Type B pancreatic cell (in vitro differentiated cells): Measurements from ENCODE around the gene YPEL1. TPM values are rescaled to one million over a fixed set of nuclear protein-coding genes. Genes with fewer than 3 reads are reported as not detected.
A peak's percentile ranks its signal among the peaks of the same experiment; 100 is the strongest.

Source experiments
- DNase-seq: peaks from one replicate; pipeline ENCODE4 v3.0.0; 2021; ENCODE audit warnings: mixed read lengths; ENCODE audit not compliant: unreplicated experiment; ENCODE audit errors: extremely low spot score
- H3K27ac Mint-ChIP-seq: 2 replicates; pipeline ENCODE4 v1.8.0; 2021; ENCODE audit warnings: mild to moderate bottlenecking, mixed read lengths
- H3K27me3 Mint-ChIP-seq: 2 replicates; pipeline ENCODE4 v1.8.0; 2021; ENCODE audit warnings: mixed read lengths
- H3K36me3 Mint-ChIP-seq: 2 replicates; pipeline ENCODE4 v1.8.0; 2021; ENCODE audit warnings: mixed read lengths
- H3K4me1 Mint-ChIP-seq: one replicate; pipeline ENCODE4 v1.8.0; 2021; ENCODE audit warnings: mixed read lengths; ENCODE audit not compliant: unreplicated experiment
- H3K4me3 Mint-ChIP-seq: 2 replicates; pipeline ENCODE4 v1.8.0; 2021; ENCODE audit warnings: mild to moderate bottlenecking, mixed read lengths
- H3K9me3 Mint-ChIP-seq: 2 replicates; pipeline ENCODE4 v1.8.0; 2021; ENCODE audit warnings: mixed read lengths
- total RNA-seq: library from RNA; stranded (reverse); gene quantifications from 2 replicates; pipeline ENCODE4 v1.2.1, GENCODE V29; 2021; ENCODE audit warnings: low replicate concordance
- TF ChIP-seq, protein P1 (sequence below): fragments of 200-600 bp; sonication (generic); conservative IDR thresholded peaks from 2 replicates; pipeline ENCODE4 v1.5.0; 2021; ENCODE audit warnings: antibody characterized with exemption, mild to moderate bottlenecking

The YPEL1 gene
- total RNA-seq, 1 donor from 2014 or later: 19.3 TPM

DNA sequence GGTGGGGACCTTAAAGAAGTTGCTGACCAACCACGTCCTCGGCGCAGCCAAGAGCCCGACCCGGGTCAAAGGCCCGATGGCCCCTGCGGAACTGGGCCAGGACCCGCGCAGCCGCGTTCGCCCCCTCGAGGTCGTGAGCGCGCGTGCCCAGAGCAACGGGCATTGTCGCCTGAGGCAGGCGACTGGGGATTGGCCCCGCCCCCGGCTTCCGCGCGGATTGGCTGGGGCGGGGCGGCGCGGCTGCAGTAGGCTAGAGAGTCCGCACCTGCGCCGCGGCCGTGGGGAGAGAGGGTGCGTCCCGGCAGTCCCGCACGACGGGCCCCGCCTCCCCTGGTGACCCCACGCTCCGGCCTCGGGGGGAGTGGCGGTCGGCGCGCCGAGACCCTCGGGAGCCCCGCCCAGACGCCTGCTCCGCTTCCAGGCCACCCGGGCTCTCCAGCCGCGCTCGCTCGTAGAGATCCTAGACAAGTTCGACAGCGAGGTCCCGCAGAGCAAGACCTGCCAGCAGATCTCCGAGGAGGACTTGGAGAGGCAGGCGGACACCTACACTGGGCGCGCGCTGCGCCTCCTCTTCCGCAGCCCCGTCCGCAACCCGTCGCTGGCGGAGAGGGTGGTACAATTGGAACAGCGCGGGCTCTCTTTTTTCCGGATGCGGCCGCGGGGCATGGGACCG, 78.1 kb downstream of the YPEL1 start:
- DNase-seq: peak; percentile 85
- Mint-ChIP-seq H3K4me3 (peak overlapping the region; percentile 90), H3K27ac (peak overlapping the region; percentile 99), H3K4me1 (peaks cover 16% of the 10 kb centered on the region), H3K27me3 (no peaks in the 10 kb centered on the region), H3K9me3 (no peaks in the 10 kb centered on the region), H3K36me3 (no peaks in the 10 kb centered on the region)
- TF ChIP-seq, protein P1, sequence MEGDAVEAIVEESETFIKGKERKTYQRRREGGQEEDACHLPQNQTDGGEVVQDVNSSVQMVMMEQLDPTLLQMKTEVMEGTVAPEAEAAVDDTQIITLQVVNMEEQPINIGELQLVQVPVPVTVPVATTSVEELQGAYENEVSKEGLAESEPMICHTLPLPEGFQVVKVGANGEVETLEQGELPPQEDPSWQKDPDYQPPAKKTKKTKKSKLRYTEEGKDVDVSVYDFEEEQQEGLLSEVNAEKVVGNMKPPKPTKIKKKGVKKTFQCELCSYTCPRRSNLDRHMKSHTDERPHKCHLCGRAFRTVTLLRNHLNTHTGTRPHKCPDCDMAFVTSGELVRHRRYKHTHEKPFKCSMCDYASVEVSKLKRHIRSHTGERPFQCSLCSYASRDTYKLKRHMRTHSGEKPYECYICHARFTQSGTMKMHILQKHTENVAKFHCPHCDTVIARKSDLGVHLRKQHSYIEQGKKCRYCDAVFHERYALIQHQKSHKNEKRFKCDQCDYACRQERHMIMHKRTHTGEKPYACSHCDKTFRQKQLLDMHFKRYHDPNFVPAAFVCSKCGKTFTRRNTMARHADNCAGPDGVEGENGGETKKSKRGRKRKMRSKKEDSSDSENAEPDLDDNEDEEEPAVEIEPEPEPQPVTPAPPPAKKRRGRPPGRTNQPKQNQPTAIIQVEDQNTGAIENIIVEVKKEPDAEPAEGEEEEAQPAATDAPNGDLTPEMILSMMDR: peak; percentile 53

DNA sequence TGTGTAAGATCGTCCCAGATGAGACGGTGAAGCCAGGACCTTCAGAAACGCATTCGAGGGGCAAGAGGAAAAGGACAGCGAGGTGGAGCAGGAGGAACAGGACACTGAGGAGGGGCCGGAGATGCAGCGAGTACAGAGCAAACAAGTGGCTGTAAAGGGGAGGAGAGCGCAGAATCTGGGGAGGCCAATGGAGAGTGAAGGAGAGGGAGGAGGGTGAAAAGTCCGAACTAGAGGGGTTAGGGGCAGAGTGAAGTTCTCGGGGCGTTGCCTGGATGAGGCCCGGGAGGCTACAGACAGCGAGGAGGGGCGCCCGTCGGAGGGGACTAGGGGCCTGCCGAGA, 78.6 kb downstream of the YPEL1 start:
- H3K27me3 Mint-ChIP-seq: no peaks in the 10 kb centered on the region
- H3K27ac Mint-ChIP-seq: peak overlapping the region; percentile 99
- TF ChIP-seq, protein P1: no peak
- H3K4me3 Mint-ChIP-seq: peak overlapping the region; percentile 87
- no peak for DNase-seq
- peaks cover 16% of the 10 kb centered on the region for H3K4me1 Mint-ChIP-seq
- H3K36me3 Mint-ChIP-seq: no peaks in the 10 kb centered on the region
- H3K9me3 Mint-ChIP-seq: no peaks in the 10 kb centered on the region

DNA sequence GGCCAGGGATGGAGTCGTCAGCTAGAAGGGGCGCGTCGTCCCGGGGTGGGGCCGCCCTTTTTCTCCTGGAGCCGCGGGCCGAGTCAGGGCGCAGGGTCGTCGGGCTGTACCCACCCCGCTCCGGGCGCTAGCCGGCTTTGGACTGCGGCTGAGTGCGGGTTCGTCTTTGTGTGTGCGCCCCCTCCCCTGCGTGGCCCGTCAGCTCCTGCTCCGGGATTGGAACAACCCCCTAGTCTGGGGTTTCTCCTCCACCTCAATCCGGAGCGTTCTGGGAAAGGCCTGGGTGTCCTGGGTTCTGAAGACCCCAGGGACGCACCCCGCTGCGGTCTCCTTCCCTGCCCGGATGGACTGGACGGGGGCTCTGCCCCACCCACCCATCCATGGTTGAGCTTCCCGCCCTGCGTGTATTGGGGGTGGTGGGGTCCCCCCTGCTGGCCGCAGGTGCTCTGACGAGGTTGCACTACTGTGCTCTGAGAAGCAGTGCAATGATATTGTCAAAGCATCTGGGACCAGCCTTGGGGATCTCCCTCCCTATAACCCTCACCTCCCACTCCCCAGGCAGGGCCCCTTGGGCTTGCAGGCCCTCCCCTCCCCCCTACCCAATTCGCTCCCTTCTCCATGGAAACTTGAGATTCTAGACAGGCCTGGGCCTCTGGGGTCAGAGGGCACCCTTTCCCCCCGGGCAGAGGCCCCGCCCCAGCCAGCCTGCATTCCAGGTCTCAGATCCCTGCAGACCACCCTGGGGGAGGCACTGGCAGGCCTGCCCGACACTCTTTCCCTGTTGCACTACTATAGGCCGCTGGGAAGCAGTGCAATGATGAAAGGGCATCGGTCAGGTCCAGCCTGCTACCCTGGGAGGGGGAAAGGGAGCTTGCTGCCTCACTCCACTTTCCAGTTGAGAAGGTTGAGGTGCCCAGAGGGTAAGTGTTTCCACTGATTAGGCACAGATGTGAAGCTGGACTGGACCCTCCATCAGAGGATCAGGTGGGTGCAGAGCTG, 82.7 kb downstream of the YPEL1 start:
- Mint-ChIP-seq H3K27ac (peak overlapping the region; percentile 92), H3K9me3 (no peaks in the 10 kb centered on the region), H3K36me3 (no peaks in the 10 kb centered on the region), H3K4me1 (peaks cover 30% of the 10 kb centered on the region), H3K27me3 (no peaks in the 10 kb centered on the region), H3K4me3 (peak overlapping the region; percentile 94)
- TF ChIP-seq, protein P1: peak; percentile 13
- DNase-seq: no peak

DNA sequence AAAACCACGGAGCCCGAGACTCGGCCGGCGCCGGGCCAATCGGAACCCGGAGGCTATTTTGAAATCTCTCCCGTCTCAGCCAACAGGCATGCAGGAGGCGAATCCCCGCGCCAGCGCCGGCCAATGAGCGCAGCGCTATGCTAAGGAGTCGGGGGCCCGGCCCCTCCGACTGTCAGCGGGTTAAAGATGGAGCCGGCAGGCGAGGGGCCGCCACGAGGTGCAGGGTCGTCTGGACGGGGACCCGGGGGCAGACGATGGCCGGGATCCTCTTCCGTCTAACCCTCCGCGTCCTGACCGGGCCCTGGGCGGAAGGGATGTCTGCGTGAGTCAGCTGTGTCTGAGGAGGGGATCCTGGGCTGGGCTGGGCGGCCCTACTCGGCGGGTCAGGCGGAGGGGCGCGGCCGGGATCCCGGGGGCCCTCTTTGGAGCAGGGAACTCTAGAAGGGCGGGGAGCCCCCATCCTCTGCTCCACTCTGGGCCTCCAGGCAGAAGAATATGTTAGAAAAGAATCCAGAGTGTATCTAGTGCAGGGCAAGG, 83.5 kb downstream of the YPEL1 start:
- H3K27me3 Mint-ChIP-seq: no peaks in the 10 kb centered on the region
- H3K4me1 Mint-ChIP-seq: peaks cover 30% of the 10 kb centered on the region
- no peaks in the 10 kb centered on the region for H3K9me3 Mint-ChIP-seq
- TF ChIP-seq, protein P1: no peak
- no peaks in the 10 kb centered on the region for H3K36me3 Mint-ChIP-seq
- peak; percentile 93 for DNase-seq
- peak overlapping the region; percentile 94 for H3K4me3 Mint-ChIP-seq
- peak overlapping the region; percentile 92 for H3K27ac Mint-ChIP-seq

DNA sequence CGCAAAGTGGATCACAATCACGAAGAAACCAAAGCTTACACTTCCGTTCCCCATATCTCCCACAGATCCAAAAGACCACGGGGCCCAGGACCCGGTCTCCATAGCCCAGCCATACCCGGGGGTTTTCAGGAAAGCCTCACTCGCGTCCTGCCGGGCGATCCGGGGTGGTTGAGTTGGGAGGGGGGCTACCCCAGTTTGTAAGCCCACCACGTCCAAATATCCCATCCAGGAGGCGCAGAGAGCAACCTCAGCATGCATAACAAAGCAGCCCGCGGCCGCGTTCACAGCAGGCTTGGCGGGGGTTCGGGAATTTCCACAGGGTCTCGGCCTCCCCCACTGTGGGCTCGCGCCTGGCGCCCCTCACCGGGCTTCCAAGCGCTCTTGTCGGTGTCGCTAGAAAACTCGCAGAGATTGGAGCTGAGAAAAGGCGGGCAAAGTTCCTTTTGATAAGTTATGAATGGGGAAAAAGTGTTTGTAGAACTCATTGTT, 84.0 kb downstream of the YPEL1 start:
- peak overlapping the region; percentile 92 for H3K27ac Mint-ChIP-seq
- H3K9me3 Mint-ChIP-seq: no peaks in the 10 kb centered on the region
- TF ChIP-seq, protein P1: no peak
- DNase-seq: no peak
- peak overlapping the region; percentile 94 for H3K4me3 Mint-ChIP-seq
- no peaks in the 10 kb centered on the region for H3K27me3 Mint-ChIP-seq
- peaks cover 4% of the 10 kb centered on the region for H3K36me3 Mint-ChIP-seq
- H3K4me1 Mint-ChIP-seq: peaks cover 29% of the 10 kb centered on the region
